SK-N-DZ (cell line): ENCODE results near the gene NOP16. TPM values are rescaled to one million over a fixed set of nuclear protein-coding genes. Genes with fewer than 3 reads are reported as not detected.
A peak's percentile ranks its signal among the peaks of the same experiment; 100 is the strongest.

Source experiments
- DNase-seq: peaks from one replicate; pipeline ENCODE4 v3.0.0-alpha.2; 2015; ENCODE audit warnings: low spot score
- polyA plus RNA-seq, 2 experiments: library from polyadenylated mRNA; depleted of rRNA; stranded (reverse); fragments of >200 nt; gene quantifications; 2 replicates each; pipeline ENCODE4 v1.2.3, GENCODE V29; 2014

NOP16 gene, protein sequence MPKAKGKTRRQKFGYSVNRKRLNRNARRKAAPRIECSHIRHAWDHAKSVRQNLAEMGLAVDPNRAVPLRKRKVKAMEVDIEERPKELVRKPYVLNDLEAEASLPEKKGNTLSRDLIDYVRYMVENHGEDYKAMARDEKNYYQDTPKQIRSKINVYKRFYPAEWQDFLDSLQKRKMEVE
- 39.6 and 43.4 TPM in 2 replicates for polyA plus RNA-seq (2014; cell fraction: cytosol; rRNA removed)
- polyA plus RNA-seq (2014; cell fraction: nucleus; rRNA removed): 54.6 and 64.9 TPM in 2 replicates

DNA sequence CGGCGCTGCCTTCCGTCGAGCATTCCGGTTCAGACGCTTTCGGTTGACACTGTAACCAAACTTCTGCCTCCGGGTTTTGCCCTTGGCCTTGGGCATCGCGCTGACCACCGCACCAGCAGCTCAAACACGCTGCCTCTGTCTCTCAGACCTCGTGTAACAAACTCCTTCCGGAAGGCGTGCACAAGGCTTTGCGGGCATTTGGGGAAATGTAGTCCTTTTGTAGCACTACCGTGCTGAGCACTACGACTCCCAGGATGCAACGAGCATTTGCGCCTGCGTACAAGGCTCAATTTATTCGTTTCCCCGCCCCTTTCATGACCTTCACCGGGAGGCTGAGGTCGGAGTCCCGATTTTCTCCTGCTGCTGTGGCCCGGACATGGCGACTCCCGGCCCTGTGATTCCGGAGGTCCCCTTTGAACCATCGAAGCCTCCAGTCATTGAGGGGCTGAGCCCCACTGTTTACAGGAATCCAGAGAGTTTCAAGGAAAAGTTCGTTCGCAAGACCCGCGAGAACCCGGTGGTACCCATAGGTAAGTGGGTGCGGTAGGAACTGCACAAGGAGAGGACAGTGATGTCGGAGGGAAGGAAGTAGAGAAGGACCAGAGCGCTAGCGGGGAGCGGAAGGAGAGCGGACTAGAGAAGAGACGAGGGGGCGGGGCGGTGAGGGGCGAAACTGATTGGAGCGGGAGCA is at the start of gene NOP16, which contains the start of gene HIGD2A:
Gene NOP16, minus strand, starts transcription at position 155 of the 691 bp plus-strand sequence. Its CDS starts 59 bp downstream, at position 96.
Gene HIGD2A, plus strand, starts transcription at position 308 of the 691 bp plus-strand sequence. Its CDS starts 69 bp downstream, at position 377.
- DNase-seq: peak; percentile 99

DNA sequence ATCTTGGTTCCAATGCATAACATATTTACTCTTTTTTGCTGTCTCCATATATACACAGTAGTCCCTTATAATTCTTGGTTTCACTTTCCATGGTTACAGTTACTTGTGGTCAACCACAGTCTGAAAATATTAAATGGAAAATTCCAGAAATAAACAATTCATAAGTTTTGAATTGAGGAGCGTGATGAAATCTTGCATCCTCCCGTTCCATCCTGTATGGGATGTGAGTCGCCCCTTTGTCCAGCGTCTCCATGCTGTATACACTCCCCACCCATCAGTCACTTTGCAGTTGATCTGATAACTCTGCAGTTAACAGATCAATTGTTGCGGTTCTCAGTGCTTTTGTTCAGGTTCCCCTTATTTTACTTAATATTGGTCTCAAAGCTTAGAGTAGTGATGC is 48.3 kb upstream of the NOP16 start:
- DNase-seq: no peak

DNA sequence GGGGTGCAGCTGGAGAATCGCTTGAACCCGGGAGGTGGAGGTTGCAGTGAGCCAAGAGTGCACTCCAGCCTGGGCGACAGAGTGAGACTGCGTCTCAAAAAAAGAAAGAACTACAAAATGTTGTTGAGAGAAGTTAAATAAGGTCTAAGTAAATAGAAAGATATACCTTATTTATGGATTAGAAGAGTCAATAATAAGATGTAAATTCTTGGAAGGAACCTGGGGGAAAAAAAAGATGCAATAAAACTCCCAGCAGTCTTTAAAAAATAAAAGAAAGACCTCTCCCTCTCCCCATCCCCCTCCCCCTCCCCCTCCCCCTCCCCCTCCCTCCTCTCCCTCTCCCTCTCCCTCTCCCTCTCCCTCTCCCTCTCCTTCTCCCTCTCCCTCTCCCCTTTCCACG is 44.3 kb upstream of the NOP16 start:
- DNase-seq: no peak

DNA sequence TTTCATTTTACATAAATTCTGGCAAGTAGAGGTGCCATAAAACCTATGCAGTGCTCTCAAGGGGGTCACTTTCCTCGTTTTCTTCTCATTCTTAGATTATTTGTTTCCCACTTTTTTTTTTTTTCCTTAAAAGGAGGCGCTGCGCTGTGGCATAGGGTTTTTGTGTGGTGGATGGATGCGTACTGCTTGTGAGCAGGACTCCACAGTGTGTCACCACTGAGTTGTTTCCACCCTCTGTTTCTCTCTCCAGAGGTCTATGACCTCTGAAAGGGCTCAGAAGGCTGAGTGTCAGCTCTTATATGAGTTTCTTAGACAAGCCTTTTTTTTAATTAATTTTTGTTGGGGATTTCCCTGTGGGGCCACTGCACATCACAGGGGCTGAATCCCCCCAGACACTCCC is 41.6 kb upstream of the NOP16 start:
- DNase-seq: no peak

DNA sequence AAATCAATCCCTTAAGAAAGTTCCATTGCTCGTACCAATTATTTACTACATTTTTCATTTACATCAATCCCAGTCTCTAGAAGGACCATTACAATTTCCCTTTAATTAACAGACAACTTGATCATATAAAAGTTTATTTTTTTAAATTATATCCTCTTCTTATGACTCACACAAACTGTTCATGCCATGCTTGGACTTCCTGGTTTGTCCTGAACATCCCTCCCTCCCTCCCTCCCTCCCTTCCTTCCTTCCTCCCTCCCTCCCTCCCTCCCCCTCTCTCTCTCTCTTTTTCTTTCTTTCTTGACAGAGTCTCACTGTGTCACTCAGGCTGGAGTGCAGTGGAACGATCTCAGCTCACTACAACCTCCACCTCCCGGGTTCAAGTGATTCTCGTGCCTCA is 39.6 kb upstream of the NOP16 start:
- DNase-seq: no peak

DNA sequence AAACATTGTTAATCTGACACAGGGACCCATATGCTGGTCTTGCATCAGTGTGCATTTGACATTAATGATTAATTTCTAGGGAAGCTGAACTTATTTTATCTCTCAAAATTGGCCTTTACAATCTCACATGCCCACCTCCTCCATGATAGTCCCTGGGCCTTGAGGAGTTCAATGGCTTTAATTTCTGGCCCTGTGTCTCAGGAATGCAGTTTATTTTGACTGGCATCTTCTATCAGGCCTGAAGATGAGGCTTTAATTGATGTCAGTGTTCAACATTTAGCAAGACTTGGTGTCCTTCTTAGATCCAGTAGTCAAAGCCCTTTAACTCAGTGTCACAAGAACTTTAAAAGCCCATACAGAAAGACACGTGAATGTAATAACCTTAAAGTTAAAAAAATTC is 38.5 kb upstream of the NOP16 start:
- DNase-seq: no peak

DNA sequence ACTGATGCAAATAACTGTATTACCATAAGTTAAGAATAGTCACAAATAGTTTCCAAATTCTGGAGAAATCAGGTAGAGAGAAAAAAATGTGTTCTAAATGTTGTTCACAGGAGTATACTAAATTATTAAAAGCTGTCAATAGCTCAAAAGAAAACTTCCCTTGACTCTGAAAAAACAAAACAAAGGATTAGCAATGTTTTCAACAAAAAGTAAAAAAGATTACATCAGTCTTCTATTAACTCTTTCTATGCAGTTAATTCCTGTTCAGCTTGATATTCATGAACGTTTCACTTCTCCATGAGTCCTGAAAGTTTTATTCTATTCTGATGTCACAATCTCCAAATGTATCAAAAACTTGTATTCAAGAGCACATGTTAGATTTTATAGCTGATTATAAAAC is 37.4 kb upstream of the NOP16 start:
- DNase-seq: no peak

DNA sequence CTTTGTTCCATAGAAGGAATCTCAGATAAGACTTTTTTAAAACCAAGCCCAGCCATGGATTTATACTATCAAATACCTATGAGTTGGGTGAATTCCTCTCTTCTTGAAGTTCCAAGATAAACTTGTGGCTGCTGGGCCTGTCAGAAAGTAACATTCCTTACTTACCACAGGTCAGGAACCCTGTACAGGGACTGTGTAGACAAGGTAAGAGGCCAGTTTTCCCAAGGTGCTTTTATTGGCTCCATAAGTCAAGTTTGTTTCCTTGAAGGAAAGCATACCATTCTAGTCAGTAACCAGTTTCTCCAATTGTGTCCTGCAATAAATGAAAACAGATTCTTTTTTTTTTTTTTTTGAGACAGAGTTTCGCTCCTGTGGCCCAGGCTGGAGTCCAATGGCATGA is 36.7 kb upstream of the NOP16 start:
- DNase-seq: no peak

DNA sequence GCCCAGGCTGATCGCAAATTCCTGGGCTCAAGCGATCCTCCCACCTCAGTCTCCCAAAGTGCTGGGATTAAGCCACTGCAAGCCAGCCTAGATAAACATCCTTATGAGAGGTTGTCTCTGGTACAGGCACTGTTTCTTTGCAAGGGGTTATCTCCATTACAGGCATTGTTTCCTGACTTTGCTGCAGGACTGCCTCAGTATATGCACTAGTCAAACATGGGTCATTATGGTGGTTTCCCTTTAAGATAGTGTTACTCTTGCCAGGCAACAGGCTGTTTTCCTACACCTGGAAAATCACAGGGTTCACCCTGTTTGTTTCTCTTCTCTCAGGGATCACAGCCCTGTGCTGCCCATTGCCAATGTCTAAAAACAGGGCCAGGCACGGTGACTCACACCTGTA is 35.8 kb upstream of the NOP16 start:
- DNase-seq: no peak

DNA sequence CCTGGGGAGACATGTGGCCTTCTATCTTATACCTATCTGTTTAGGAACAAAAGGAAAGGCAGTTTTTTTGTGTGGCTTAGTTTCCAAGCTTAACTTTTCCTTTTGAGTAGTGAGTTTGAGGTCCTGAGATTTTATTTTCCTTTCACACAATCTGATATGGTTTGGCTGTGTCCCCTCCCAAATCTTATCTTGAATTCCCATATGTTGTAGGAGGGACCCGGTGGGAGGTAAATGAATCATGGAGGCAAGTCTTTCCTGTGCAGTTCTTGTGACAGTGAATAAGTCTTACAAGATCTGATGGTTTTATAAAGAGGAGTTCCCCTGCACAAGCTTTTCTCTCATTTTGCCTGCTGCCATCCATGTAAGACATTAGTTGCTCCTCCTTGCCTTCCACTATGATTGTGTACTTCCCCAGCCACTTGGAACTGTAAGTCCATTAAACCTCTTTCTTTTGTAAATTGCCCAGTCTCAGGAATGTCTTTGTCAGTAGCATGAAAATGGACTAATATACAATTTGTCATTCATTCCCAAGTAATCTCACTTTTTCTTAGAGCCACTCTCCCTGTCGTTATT is 32.7 kb upstream of the NOP16 start:
- no peak for DNase-seq

DNA sequence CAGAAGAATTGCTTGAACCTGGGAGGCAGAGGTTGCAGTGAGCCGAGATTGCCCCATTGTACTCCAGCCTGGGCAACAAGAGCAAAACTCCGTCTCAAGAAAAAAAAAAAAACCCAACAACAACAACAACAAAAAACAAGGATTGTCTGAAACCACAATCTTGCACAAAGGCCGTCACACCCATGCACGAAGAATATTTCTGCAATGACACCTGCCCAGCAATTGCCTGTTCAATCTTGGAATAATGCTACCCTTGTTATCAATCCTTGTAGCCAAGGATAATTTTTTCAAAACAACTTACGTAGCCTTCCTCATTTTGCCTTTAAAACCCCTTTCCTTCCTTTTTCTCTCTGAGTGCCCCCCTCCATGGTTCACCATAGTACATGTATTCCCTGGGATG is 31.7 kb upstream of the NOP16 start:
- no peak for DNase-seq

DNA sequence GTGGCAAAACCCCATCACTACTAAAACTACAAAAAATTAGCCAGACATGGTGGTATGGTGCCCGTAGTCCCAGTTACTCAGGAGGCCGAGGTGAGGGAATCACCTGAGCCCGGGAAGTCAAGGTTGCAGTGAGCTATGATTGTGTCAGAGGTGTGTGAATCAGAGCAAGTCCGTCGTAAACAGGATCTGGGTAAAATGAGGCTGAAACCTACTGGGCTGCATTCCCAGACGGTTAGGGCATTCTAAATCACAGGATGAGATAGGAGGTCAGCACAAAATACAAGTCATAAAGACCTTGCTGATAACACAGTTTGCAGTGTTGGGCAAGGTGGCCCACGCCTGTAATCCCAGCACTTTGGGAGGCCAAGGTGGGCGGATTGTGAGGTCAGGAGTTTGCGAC is 29.9 kb upstream of the NOP16 start:
- no peak for DNase-seq

DNA sequence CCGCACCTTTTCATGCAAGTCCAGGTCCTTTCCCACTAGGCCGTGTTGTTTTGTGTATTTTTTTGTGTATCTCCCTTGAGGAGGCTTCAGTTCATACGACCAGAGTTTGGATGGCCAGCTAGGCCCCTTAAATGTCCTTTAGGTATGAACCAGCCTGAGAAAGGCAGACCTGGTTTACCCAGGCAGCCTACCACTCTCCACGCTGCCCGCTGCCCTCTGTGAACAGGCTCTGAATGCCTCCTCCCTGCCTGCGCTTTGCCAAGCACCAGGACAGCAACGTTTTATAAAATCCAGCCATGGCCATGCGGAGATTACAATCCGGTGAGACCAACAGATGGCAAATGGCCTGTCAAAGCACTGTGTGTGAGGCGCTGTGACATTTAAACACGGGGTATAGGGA is 28.6 kb upstream of the NOP16 start:
- DNase-seq: no peak

DNA sequence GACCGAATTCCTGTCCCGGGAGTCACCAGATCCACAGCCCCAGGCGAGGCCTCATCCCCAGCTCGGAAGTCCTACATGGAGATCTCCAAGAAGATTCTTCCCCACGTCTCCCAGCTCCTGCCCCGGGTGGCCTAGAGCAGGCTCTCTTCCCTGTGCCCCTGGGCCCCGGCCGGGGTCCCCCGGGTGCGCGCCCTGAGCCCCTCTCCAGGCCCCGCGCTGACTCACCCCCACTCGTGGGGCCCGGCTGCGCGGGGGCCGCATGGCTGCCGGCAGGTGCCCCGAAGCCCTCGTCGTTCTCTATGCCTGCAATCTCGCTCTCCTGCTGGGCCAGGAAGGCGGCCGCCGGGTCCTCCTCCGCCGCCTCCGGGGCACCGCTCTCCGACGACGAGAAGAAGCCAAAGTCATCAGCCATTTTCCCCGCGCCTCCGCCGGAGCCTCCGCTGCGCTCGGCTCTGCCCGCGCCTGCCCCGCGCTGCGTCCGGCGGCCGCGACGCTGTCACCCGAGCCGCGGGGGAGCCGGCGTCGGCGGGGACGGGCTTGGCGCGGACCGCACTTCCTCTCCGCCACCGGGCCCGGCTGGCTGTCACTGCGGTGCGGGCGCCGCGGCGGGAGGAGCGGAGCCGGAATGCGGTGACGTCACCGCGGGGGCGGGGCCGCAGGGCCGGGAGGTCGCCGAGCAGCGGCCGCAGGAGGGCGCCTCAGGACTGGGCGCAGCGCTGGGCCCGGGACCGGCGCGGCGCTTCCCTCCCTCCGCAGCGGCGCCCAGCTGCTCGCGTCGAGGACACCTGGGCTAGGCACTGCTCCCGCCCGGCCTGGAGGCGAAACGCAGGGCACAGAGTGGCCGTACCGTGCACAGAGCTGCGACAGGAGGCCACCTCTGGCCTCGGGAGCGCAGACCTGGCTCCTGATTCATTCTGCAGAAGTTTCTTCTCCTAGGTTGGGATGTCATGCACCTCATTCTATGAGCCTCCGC is 27.8 kb upstream of the NOP16 start, which contains the start of gene CLTB:
Gene CLTB, minus strand, starts transcription at position 588 of the 973 bp plus-strand sequence. Its CDS starts 176 bp downstream, at position 412.
- peak; percentile 83 for DNase-seq

DNA sequence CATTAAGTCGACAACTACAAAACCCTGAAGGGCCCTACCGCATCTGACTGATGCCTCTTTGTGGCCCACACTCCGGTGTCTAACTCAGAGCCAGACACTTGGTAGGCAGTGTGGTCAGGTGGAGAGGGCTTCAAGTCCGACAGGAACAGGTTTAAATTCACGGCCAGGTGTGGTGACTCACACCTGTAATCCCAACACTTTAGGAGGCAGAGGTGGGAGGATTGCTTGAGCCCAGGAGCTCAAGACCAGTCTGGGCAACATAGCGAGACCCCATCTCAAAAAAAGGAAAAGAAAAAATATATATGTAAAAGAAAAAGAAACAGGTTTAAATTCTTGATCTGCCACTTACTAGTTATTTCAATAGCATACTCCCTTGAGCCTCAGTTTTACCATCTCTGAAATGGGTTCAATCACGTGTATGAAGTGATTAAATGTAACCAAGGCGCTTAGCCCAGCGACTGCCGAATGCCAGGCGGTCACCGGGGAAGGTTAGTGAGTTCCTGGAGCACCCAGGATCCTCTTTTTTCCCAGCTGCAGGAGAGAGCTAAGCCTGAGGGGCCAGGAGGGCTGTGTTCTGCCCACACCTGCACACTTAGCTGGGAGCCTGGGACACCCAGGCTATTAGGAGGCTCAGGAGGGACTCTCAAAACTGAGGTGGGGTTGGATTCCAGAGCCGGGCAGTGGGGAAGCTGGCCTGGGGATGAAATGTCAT is 27.0 kb upstream of the NOP16 start:
- no peak for DNase-seq

DNA sequence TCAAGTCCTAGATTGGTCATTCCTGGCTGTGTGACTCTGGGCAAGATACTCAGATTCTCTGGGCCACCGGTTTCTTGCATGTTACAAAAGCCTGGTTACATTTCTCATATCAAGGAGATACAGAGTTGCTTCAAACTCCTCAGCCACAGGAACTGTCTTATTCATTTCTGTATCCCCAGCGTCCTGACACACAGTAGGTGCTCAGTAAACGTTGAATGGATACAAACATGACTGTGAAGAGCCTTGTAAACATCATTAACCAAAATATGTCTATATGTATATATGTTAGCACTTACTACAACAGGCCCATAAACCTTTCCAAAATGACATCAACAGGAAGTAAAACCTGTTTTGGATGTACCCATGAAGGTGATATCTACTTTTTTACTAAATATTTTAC is 26.3 kb upstream of the NOP16 start:
- DNase-seq: no peak

DNA sequence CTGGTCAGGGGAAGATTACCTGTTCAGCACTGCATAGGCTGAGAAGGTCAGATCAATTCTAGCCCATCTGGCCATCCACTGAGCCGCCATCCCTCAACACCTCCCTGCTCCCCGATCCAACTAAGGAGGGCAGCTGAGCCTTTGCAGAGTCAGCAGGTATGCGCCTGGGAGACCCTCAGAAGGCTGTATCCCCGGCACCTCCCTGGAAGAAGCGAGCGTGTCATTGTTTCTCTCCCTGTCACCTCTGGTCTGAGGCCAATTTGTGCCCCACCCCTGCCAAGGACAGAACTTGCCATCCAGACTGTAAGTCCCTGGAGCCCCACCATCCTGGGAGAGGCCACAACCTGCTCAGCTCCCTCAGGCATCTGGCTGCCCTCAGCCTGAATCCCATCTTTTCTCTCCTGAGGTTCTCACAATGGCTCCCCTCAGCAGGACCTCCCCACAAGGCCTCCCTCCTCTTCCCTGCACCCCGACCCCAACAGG is 25.4 kb upstream of the NOP16 start:
- DNase-seq: no peak

DNA sequence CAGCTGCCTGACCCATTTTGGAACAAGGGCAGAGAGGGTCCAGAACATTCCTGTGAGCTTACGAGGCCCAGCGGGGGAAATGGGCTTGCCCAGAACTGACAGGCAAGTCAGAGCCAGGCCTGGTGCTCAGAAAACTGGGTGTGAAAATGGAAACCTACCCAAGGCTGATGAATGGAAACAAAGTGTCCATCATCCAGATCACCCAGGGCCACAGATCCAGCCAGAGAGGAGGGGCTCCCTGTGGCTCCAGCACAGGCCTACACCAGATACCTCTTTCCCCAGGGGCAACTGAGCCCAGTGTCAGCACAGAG is 24.8 kb upstream of the NOP16 start:
- no peak for DNase-seq

DNA sequence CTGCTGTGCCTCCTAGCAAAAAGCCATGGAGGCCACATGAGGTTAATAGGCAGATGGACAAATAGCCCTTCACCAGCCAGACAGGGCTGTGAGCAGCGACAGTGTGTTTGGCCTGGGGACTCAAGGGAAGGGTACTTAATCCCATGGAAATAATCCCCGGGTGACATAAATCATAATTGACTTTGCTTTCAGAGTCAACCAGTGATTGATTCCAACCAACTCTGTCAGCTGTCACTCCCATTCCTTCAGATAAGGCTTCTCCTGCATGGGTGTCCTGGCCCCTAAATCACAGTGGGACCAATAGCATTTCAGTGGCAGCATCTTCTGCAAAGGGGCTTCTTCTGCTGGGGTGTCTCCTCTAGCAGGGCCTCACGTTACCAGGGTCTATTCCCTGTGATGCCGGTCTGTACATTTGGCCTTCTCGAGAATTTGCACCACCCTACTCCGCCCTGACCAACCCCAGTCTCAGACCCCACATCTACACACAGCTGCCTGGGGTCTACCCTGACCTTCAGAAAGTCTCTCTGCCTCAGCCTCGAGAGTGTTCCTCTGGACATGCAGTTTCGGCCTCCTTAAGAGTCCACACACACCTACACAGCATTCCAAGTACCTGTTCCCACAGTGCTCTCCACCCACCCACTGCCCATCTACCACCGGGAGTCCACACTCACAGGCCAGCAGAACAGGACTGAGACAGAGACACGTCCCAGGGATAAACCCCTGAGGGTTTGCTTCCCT is 24.3 kb upstream of the NOP16 start:
- no peak for DNase-seq

DNA sequence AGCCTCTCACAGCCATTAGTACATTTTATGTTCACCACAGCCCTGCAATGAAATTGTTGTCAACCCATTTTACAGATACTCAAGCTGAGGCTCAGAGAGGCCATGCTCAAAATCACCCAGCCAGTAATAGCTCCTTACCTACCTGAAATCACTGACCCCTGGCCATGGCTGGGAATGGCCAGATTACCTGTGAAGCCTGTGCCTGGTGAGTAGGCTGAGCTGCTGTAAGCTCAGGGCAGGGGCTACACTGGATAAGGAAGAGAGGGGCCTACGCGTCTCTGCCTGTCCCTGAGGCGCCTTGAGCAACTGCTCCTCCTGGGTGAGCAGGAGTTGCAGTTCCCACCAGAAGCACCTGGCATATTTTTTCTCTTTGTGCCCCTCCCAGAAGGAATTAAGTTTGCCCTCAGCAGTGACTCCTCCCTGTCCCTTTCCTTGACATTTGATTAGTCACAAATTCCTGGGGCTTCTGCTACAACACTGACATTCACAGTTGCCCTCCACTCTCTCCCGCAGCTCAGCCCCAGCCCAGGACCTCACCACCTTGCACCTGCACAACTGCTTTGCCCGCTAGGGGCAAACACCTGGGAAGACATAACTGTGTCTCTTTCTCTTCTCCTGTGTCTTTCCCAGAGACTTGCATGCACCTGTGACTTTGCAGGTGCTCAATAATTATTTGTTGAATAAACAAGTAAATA is 22.2 kb upstream of the NOP16 start:
- no peak for DNase-seq
